HG03521 (cell line): ENCODE results near the gene RERE.
"Not testable (repeated sequence)": the region's sequence is repeated elsewhere in the genome, so short reads cannot be mapped to it uniquely, and the experiment has no call there.

Experiments
- ATAC-seq: cut with Tn5 transposase; IDR thresholded peaks from one replicate; pipeline ENCODE4 v1.9.1; 2021; ENCODE audit warnings: mild to moderate bottlenecking, moderate library complexity; ENCODE audit not compliant: unreplicated experiment

RERE gene

GRCh38 chr1:8463144-8463927 lies 354.1 kb downstream of the RERE start:
- no peak for ATAC-seq

GRCh38 chr1:8462371-8462892 lies 355.0 kb downstream of the RERE start:
- no peak for ATAC-seq

- no peak for ATAC-seq
Observed at GRCh38 chr1:8461351-8462110, 355.9 kb downstream of the RERE start.

- ATAC-seq = no peak
Observed at GRCh38 chr1:8460784-8461183, 356.7 kb downstream of the RERE start.

- ATAC-seq = no peak
Observed at GRCh38 chr1:8460132-8460544, 357.3 kb downstream of the RERE start.

GRCh38 chr1:8458607-8459006 lies 358.8 kb downstream of the RERE start:
- no peak for ATAC-seq

GRCh38 chr1:8457760-8458381 lies 359.6 kb downstream of the RERE start:
- ATAC-seq = no peak

GRCh38 chr1:8456991-8457390 lies 360.4 kb downstream of the RERE start:
- ATAC-seq = no peak

- ATAC-seq = no peak
Observed at GRCh38 chr1:8456308-8456912, 361.0 kb downstream of the RERE start.

- ATAC-seq = no peak
Observed at GRCh38 chr1:8455700-8456307, 361.6 kb downstream of the RERE start.

GRCh38 chr1:8450312-8450711 lies 367.1 kb downstream of the RERE start:
- ATAC-seq = no peak

GRCh38 chr1:8448911-8449661 lies 368.4 kb downstream of the RERE start:
- ATAC-seq = no peak

- ATAC-seq = not testable (repeated sequence)
Observed at GRCh38 chr1:8448505-8448904, 368.9 kb downstream of the RERE start.

GRCh38 chr1:8447616-8448150 lies 369.8 kb downstream of the RERE start:
- no peak for ATAC-seq

GRCh38 chr1:8446119-8446518 lies 371.3 kb downstream of the RERE start:
- ATAC-seq = not testable (repeated sequence)

GRCh38 chr1:8443558-8444194 lies 373.8 kb downstream of the RERE start:
- ATAC-seq = no peak

GRCh38 chr1:8441426-8441825 lies 376.0 kb downstream of the RERE start:
- no peak for ATAC-seq

- no peak for ATAC-seq
Observed at GRCh38 chr1:8439015-8439702, 378.3 kb downstream of the RERE start.

- no peak for ATAC-seq
Observed at GRCh38 chr1:8438489-8438888, 379.0 kb downstream of the RERE start.
